ENCODE results near the gene CNTNAP2.

The CNTNAP2 gene

GRCh38 chr7:148147438-148147837, 2030.8 kb downstream of the CNTNAP2 start:
- TF ChIP-seq GATA2 (IDR thresholded peaks at IDR 0.05; ENCODE audit: low read depth, low read length), result no peak
- TF ChIP-seq GATA3 (IDR thresholded peaks at IDR 0.05; ENCODE audit: low read depth, low read length), result no peak

- TF ChIP-seq GATA2 (IDR thresholded peaks at IDR 0.05; ENCODE audit: low read depth, low read length) (no peak), GATA3 (IDR thresholded peaks at IDR 0.05; ENCODE audit: low read depth, low read length) (no peak)
Observed at GRCh38 chr7:148148456-148148855, 2031.9 kb downstream of the CNTNAP2 start.

GRCh38 chr7:148149730-148150129, 2033.1 kb downstream of the CNTNAP2 start:
- no peak for TF ChIP-seq GATA3 (IDR thresholded peaks at IDR 0.05; ENCODE audit: low read depth, low read length)
- no peak for TF ChIP-seq GATA2 (IDR thresholded peaks at IDR 0.05; ENCODE audit: low read depth, low read length)

GRCh38 chr7:148151778-148152177, 2035.2 kb downstream of the CNTNAP2 start:
- TF ChIP-seq GATA3 (IDR thresholded peaks at IDR 0.05; ENCODE audit: low read depth, low read length) (no peak), GATA2 (IDR thresholded peaks at IDR 0.05; ENCODE audit: low read depth, low read length) (no peak)

GRCh38 chr7:148153616-148154284, 2037.1 kb downstream of the CNTNAP2 start:
- TF ChIP-seq GATA3 (IDR thresholded peaks at IDR 0.05; ENCODE audit: low read depth, low read length) (no peak), GATA2 (IDR thresholded peaks at IDR 0.05; ENCODE audit: low read depth, low read length) (no peak)

- no peak for TF ChIP-seq GATA3 (IDR thresholded peaks at IDR 0.05; ENCODE audit: low read depth, low read length)
- no peak for TF ChIP-seq GATA2 (IDR thresholded peaks at IDR 0.05; ENCODE audit: low read depth, low read length)
Observed at GRCh38 chr7:148155000-148155399, 2038.4 kb downstream of the CNTNAP2 start.

GRCh38 chr7:148155826-148156225, 2039.2 kb downstream of the CNTNAP2 start:
- no peak for TF ChIP-seq GATA2 (IDR thresholded peaks at IDR 0.05; ENCODE audit: low read depth, low read length)
- no peak for TF ChIP-seq GATA3 (IDR thresholded peaks at IDR 0.05; ENCODE audit: low read depth, low read length)

- TF ChIP-seq GATA3 (IDR thresholded peaks at IDR 0.05; ENCODE audit: low read depth, low read length), result no peak
- no peak for TF ChIP-seq GATA2 (IDR thresholded peaks at IDR 0.05; ENCODE audit: low read depth, low read length)
Observed at GRCh38 chr7:148156233-148156632, 2039.6 kb downstream of the CNTNAP2 start.

GRCh38 chr7:148159331-148159730, 2042.7 kb downstream of the CNTNAP2 start:
- TF ChIP-seq GATA2 (IDR thresholded peaks at IDR 0.05; ENCODE audit: low read depth, low read length) (no peak), GATA3 (IDR thresholded peaks at IDR 0.05; ENCODE audit: low read depth, low read length) (no peak)

- TF ChIP-seq GATA2 (IDR thresholded peaks at IDR 0.05; ENCODE audit: low read depth, low read length), result no peak
- TF ChIP-seq GATA3 (IDR thresholded peaks at IDR 0.05; ENCODE audit: low read depth, low read length), result no peak
Observed at GRCh38 chr7:148161776-148162175, 2045.2 kb downstream of the CNTNAP2 start.

- TF ChIP-seq GATA3 (IDR thresholded peaks at IDR 0.05; ENCODE audit: low read depth, low read length), result no peak
- TF ChIP-seq GATA2 (IDR thresholded peaks at IDR 0.05; ENCODE audit: low read depth, low read length), result no peak
Observed at GRCh38 chr7:148162808-148163207, 2046.2 kb downstream of the CNTNAP2 start.

GRCh38 chr7:148163246-148163645, 2046.6 kb downstream of the CNTNAP2 start:
- TF ChIP-seq GATA3 (IDR thresholded peaks at IDR 0.05; ENCODE audit: low read depth, low read length) (no peak), GATA2 (IDR thresholded peaks at IDR 0.05; ENCODE audit: low read depth, low read length) (no peak)

GRCh38 chr7:148172920-148173319, 2056.3 kb downstream of the CNTNAP2 start:
- TF ChIP-seq GATA3 (IDR thresholded peaks at IDR 0.05; ENCODE audit: low read depth, low read length) (no peak), GATA2 (IDR thresholded peaks at IDR 0.05; ENCODE audit: low read depth, low read length) (no peak)

- TF ChIP-seq GATA2 (IDR thresholded peaks at IDR 0.05; ENCODE audit: low read depth, low read length), result no peak
- TF ChIP-seq GATA3 (IDR thresholded peaks at IDR 0.05; ENCODE audit: low read depth, low read length), result no peak
Observed at GRCh38 chr7:148173369-148173768, 2056.8 kb downstream of the CNTNAP2 start.

GRCh38 chr7:148174376-148174775, 2057.8 kb downstream of the CNTNAP2 start:
- TF ChIP-seq GATA2 (IDR thresholded peaks at IDR 0.05; ENCODE audit: low read depth, low read length), result no peak
- TF ChIP-seq GATA3 (IDR thresholded peaks at IDR 0.05; ENCODE audit: low read depth, low read length), result no peak

- TF ChIP-seq GATA2 (IDR thresholded peaks at IDR 0.05; ENCODE audit: low read depth, low read length), result no peak
- TF ChIP-seq GATA3 (IDR thresholded peaks at IDR 0.05; ENCODE audit: low read depth, low read length), result no peak
Observed at GRCh38 chr7:148175512-148175911, 2058.9 kb downstream of the CNTNAP2 start.
